ENCODE data around the gene RNF41. TPM values are rescaled to one million over a fixed set of nuclear protein-coding genes. Genes with fewer than 3 reads are reported as not detected.

RNF41 gene
- total RNA-seq, 1 donor from 2014 or later, result 49.6 TPM

DNA sequence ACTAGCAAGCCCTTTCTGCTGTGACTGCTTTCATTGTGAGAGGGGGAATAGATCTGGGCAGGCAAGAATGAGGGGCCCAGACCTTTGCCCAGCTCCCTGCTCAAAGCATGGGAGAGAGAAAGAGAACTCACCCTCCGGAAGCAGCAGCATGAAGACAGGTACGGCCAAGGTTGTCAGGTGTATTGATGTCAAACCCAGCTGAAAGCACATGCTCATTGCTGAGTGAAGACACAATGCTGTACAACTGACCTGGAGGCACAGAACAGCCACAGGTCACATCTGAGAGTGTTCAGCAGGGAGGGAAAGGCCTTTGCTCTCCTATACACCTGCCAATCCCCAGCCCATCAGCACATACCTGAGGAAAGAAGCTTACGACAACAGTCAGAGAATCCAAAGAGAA, 30.9 kb upstream of the RNF41 start:
- Mint-ChIP-seq H3K4me3 (no peak overlapping the region), H3K36me3 (peaks cover 40% of the 10 kb centered on the region)

DNA sequence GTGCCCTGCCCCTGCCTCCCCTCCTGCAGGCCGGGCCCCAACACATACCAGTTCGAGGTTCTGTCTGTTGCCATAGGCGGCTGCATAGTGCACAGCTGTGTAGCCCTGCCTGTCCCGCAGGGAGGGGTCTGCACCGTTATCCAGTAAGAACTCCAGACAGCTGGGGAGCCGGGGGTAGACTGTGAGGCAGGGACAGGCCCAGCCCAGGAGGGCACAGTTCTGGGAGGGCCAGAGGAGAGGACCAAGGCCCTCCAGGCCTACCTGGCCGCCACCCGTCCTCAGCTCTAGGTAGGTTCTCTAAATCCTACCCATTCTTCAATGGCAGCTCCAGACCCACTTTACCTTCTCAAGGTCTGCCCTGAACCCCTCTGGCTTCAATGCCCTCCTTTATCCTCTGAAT, 27.0 kb upstream of the RNF41 start:
- H3K4me1 Mint-ChIP-seq, result no peaks in the 10 kb centered on the region
- no peaks in the 10 kb centered on the region for H3K27me3 Mint-ChIP-seq (ENCODE audit: low read depth)
- peaks cover 42% of the 10 kb centered on the region for H3K36me3 Mint-ChIP-seq
- TF ChIP-seq, protein P1, sequence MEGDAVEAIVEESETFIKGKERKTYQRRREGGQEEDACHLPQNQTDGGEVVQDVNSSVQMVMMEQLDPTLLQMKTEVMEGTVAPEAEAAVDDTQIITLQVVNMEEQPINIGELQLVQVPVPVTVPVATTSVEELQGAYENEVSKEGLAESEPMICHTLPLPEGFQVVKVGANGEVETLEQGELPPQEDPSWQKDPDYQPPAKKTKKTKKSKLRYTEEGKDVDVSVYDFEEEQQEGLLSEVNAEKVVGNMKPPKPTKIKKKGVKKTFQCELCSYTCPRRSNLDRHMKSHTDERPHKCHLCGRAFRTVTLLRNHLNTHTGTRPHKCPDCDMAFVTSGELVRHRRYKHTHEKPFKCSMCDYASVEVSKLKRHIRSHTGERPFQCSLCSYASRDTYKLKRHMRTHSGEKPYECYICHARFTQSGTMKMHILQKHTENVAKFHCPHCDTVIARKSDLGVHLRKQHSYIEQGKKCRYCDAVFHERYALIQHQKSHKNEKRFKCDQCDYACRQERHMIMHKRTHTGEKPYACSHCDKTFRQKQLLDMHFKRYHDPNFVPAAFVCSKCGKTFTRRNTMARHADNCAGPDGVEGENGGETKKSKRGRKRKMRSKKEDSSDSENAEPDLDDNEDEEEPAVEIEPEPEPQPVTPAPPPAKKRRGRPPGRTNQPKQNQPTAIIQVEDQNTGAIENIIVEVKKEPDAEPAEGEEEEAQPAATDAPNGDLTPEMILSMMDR (IDR thresholded peaks at IDR 0.05; ENCODE audit: unreplicated experiment), result no peak
- no peak for DNase-seq (ENCODE audit: low spot score in 2 of 2, unreplicated experiment in 2 of 2)
- H3K27ac Mint-ChIP-seq, result no peak overlapping the region
- H3K9me3 Mint-ChIP-seq, result no peaks in the 10 kb centered on the region
- no peak overlapping the region for H3K4me3 Mint-ChIP-seq

More for the DNA sequence above, 30.9 kb upstream of the RNF41 start:
- DNase-seq (ENCODE audit: low spot score in 2 of 2, unreplicated experiment in 2 of 2), result no peak
- no peaks in the 10 kb centered on the region for H3K27me3 Mint-ChIP-seq (ENCODE audit: low read depth)
- no peaks in the 10 kb centered on the region for H3K9me3 Mint-ChIP-seq
- peaks cover 8% of the 10 kb centered on the region for H3K4me1 Mint-ChIP-seq
- H3K27ac Mint-ChIP-seq, result no peak overlapping the region
- TF ChIP-seq, protein P1 (IDR thresholded peaks at IDR 0.05; ENCODE audit: unreplicated experiment), result no peak

- DNase-seq (ENCODE audit: low spot score in 2 of 2, unreplicated experiment in 2 of 2), result no peak
- Mint-ChIP-seq H3K4me3 (no peak overlapping the region), H3K4me1 (no peaks in the 10 kb centered on the region), H3K36me3 (peaks cover 39% of the 10 kb centered on the region), H3K9me3 (no peaks in the 10 kb centered on the region), H3K27ac (no peak overlapping the region), H3K27me3 (ENCODE audit: low read depth) (no peaks in the 10 kb centered on the region)
- TF ChIP-seq, protein P1 (IDR thresholded peaks at IDR 0.05; ENCODE audit: unreplicated experiment), result no peak
These were observed 26.2 kb upstream of the RNF41 start for GRCh38 chr12:56247923-56248322.

- Mint-ChIP-seq H3K9me3 (no peaks in the 10 kb centered on the region), H3K4me3 (no peak overlapping the region), H3K4me1 (no peaks in the 10 kb centered on the region), H3K27me3 (ENCODE audit: low read depth) (no peaks in the 10 kb centered on the region), H3K27ac (no peak overlapping the region), H3K36me3 (peaks cover 44% of the 10 kb centered on the region)
- TF ChIP-seq, protein P1 (IDR thresholded peaks at IDR 0.05; ENCODE audit: unreplicated experiment), result no peak
- no peak for DNase-seq (ENCODE audit: low spot score in 2 of 2, unreplicated experiment in 2 of 2)
These were observed 22.8 kb upstream of the RNF41 start for GRCh38 chr12:56244494-56244893.

GRCh38 chr12:56243731-56244181, 22.0 kb upstream of the RNF41 start:
- no peak overlapping the region for H3K27ac Mint-ChIP-seq
- no peak for DNase-seq (ENCODE audit: low spot score in 2 of 2, unreplicated experiment in 2 of 2)
- H3K4me1 Mint-ChIP-seq, result no peaks in the 10 kb centered on the region
- H3K4me3 Mint-ChIP-seq, result no peak overlapping the region
- peaks cover 41% of the 10 kb centered on the region for H3K36me3 Mint-ChIP-seq
- no peaks in the 10 kb centered on the region for H3K27me3 Mint-ChIP-seq (ENCODE audit: low read depth)
- H3K9me3 Mint-ChIP-seq, result no peaks in the 10 kb centered on the region
- TF ChIP-seq, protein P1 (IDR thresholded peaks at IDR 0.05; ENCODE audit: unreplicated experiment), result no peak

GRCh38 chr12:56242986-56243385, 21.3 kb upstream of the RNF41 start:
- TF ChIP-seq, protein P1 (IDR thresholded peaks at IDR 0.05; ENCODE audit: unreplicated experiment), result no peak
- H3K36me3 Mint-ChIP-seq, result peaks cover 41% of the 10 kb centered on the region

More at GRCh38 chr12:56242986-56243385, 21.3 kb upstream of the RNF41 start:
- Mint-ChIP-seq H3K27ac (no peak overlapping the region), H3K27me3 (ENCODE audit: low read depth) (no peaks in the 10 kb centered on the region), H3K9me3 (no peaks in the 10 kb centered on the region), H3K4me3 (no peak overlapping the region), H3K4me1 (no peaks in the 10 kb centered on the region)
- no peak for DNase-seq (ENCODE audit: low spot score in 2 of 2, unreplicated experiment in 2 of 2)

Measured in mesothelial cell of epicardium (in vitro differentiated cells).